HG03135 (cell line): ENCODE results near the gene PRR29.

Source experiments
- ATAC-seq: cut with Tn5 transposase; IDR thresholded peaks from one replicate; pipeline ENCODE4 v1.9.1; 2021; ENCODE audit warnings: mild to moderate bottlenecking, moderate library complexity; ENCODE audit not compliant: unreplicated experiment

PRR29 gene

GRCh38 chr17:63998050-63998720, at the start of gene PRR29:
TSS of gene PRR29 (plus strand) at chr17:63998351. CDS start at chr17:63998365, 14 bp downstream.
- no peak for ATAC-seq

- ATAC-seq = no peak
Measured at GRCh38 chr17:63948521-63948920, 49.6 kb upstream of the PRR29 start.

GRCh38 chr17:63949576-63950250, 48.4 kb upstream of the PRR29 start:
- ATAC-seq = no peak

GRCh38 chr17:63950940-63951907, 46.9 kb upstream of the PRR29 start:
- ATAC-seq = no peak

- peak; percentile 64 for ATAC-seq
Measured at GRCh38 chr17:63954402-63955063, 43.6 kb upstream of the PRR29 start.

DNA sequence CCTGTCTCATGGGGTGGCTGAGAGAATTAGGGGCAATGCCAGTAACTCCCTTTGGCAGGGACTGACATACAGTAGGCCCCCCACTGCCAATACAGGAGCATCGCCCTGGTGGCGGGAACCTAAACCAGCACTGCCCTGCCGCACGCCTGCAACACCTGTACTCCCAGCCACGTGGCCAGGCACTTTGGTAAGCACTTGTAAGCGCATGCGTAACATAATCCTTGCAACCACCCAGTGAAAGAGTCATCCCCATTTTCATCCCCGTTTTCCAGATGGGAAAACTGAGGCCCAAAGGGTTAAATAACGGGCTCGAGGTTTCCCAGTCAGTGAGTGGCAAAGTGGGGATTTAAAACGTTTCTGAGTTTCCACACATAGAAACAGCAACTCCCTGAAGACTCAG, 42.9 kb upstream of the PRR29 start:
- no peak for ATAC-seq

DNA sequence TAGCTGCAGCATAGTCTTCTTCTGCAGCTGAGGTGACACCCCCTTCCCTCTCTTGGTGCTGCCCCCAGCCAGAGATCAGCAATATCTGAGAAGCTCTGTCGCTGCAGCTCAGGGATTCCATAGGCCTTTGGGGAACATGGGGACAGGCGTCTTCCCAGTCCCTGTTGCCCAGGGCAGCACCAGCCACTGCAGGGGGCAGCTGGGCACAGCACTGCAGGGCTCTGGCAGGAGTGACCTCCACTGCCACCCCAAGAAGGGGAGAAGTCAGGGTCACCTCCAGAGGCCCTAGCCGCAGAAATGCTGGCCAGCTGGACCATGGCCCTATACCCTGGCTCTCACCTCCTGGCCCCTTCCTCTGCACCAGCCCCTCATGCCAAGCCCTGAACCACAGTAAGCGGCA, 42.4 kb upstream of the PRR29 start:
- ATAC-seq = no peak

GRCh38 chr17:63956296-63956920, 41.7 kb upstream of the PRR29 start:
- no peak for ATAC-seq

- no peak for ATAC-seq
Measured at GRCh38 chr17:63960006-63960405, 38.1 kb upstream of the PRR29 start.

DNA sequence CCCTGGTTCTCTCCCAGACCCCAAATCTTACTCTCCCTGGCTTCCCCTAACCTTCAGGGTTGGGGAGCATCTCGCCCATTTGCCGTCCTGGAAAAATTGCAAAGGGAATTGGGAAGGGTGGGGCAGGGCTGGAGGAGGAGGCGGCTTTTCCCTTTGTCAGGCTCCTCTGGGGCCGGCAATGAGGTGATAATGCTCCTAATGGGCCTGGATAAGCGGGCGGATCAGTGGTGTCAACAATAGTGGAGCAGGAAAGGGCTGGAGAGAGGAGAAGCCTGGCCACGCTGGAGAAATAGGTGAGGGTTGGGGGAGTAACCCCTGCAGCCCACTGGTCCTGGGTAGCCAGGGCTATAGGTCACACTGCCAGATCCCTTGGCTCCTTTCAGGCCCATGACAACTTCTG, 37.7 kb upstream of the PRR29 start:
- no peak for ATAC-seq

GRCh38 chr17:63961355-63962212, 36.6 kb upstream of the PRR29 start:
- no peak for ATAC-seq

DNA sequence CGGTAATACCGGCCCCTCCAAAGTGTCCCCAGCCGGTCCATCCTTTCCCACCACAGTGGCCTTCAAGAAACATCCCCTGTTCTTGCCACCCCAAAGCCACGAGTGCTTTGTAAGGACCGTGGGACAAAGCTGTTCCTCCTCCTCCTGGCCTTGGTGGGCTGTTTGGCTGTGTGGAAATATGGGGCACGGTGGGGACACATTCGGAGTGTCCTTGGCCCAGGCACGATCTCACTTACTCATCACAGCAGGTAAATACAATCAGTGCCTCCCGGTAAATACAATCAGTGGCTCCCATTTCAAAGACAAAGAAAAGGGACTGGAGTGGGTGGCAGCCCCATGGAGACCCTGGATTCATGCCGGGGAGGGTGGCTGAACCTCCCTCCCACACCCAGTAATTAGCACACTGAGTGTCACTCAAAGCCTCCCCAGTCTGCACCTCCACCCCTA, 35.8 kb upstream of the PRR29 start:
- ATAC-seq = no peak

DNA sequence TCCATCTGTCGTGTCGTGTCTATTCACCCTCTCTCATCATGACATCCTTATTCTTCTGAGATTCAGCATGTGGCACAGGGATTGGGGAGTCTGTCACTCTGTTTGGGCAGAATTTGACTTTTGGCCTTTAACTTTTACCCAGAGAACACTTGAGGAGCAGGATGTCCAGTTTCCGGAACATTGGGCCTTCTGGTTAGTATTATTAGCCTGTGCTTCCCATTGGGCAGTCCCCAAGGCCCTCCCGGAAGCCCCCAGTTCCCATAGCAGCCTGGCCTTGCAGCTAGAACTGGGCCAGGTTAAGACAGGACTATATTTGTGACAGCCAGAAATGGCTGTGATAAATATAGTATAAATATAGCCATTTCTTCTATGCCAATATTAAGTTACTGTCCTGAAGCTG, 35.0 kb upstream of the PRR29 start:
- ATAC-seq = no peak

DNA sequence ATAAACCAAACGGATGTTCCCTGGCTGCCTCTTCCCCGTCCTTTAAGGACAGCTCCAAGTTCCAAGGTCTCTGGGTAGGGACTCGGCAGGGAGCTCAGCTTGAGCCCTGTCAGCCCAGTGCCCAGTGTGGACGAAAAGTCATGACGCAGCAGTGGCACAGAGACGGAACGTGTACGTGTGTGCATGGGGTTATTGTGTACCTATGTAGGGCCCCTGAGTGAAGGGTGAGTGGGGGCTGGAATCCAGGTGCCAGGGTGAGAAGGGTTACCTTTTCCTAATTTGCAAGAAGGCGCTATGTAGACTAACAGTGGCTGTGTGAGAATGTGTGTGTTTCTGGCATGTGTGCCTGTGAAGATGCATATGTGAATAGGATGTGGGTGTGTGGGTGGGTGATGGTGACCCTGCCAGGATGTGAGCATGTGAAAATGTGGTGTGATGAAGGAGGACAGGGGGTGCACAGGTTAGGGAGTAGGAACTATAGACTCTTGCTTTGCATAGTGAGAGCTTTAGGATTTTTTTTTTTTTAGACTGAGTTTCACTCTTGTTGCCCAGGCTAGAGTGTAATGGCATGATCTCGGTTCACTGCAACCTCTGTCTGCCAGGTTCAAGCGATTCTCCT, 31.4 kb upstream of the PRR29 start:
- ATAC-seq = peak; percentile 50

DNA sequence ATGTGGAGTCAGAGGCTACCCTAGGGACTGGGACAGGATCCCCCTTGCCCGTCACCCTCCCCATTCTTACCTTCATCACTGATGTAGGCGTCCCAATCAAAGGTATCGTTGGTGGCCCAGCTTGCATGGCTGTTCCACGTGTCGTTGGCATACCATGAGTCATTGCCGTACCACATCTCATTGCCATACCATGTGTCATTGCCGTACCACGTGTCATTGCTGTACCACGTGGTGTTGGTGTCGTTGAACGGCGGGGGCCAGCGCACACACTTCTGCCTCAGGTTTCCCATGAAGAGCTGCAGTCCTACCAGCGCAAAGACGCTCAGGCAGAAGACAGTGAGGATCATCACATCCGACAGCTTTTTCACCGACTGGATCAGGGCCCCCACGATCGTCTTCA, 30.2 kb upstream of the PRR29 start:
- ATAC-seq = no peak

DNA sequence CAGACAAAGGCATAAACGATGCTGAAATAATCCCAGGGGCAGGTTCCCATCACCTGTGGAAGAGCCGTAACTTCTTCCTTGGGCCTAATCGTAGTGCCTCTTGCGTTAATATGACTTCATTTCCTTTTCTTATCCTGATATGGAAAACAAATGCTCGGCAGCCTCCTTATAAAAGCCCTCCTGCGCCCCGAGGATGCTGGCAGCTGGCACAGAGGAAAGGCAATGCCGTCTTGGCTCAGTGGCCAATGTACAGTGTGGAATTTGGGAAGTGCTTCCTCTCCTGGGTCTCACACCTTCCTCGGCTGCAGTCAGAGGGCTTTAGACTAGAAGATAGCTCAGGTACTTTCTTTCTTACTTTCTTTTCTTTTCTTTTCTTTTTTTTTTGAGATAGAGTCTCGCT, 28.9 kb upstream of the PRR29 start:
- ATAC-seq = no peak

GRCh38 chr17:63972796-63973195, 25.4 kb upstream of the PRR29 start, which contains the start of gene SCN4A:
TSS of gene SCN4A (minus strand) at chr17:63972918. CDS start at chr17:63972841, 77 bp downstream.
- ATAC-seq = no peak

DNA sequence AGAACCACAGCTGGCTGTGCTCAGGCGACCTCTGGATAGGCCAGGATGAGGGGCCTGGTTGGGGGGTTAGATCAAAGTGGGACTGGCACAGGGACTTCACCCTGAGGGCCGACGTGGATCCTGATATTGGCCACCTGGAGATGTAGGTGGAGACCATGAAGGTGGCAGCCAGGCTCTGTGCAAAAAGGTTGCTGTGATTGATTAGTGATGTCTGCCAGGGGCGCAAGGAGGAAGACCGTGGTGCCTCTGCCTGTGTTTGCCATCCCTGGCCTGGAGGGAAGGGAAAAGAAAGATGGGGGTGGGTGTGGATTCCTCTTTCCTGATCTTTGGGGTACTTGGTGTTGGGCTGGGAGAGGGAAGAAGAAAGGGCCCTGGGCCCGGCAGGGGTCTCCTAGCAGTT, 24.9 kb upstream of the PRR29 start:
- ATAC-seq = no peak
